ENCODE measurements around the gene PCDHGA8. TPM values are rescaled to one million over a fixed set of nuclear protein-coding genes. Genes with fewer than 3 reads are reported as not detected.
"Not testable (repeated sequence)": the region's sequence is repeated elsewhere in the genome, so short reads cannot be mapped to it uniquely, and the experiment has no call there.

Gene PCDHGA8
- total RNA-seq (2014; rRNA removed) = 0.26 and 0.75 TPM in 2 replicates
- 0.10 TPM for polyA plus RNA-seq (2012)

DNA sequence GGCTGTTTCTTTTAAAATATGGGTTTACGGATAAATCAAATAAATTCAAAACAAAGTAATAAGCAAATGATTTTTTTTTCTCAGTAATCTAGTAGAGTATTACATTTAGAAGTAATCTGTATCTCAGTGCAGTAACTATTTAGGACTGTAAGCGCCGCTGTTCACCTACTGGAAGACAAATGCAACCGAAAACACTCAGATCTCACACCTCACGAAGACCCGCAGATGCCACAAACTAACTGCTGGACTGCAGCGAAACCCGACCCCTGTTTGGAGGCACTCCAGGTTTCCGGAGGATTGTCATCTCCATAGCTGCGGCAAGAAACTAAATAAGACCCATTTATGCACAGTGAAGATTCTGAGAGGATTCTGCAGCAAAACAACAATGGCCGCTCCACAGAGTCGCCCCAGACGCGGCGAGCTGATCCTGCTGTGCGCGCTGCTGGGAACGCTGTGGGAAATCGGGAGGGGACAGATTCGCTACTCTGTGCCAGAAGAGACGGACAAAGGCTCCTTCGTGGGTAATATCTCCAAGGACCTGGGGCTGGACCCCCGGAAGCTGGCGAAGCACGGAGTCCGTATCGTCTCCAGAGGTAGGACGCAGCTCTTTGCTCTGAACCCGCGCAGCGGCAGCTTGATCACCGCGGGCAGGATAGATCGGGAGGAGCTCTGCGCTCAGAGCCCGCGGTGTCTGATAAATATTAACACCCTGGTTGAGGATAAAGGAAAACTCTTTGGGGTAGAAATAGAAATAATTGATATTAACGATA lies at the start of gene PCDHGA8:
Gene PCDHGA8 (plus strand): TSS at position 205 of the 770 bp plus-strand sequence. CDS start 181 bp downstream, at position 386.
- peak; percentile 20 for DNase-seq (ENCODE audit: low read depth)

DNA sequence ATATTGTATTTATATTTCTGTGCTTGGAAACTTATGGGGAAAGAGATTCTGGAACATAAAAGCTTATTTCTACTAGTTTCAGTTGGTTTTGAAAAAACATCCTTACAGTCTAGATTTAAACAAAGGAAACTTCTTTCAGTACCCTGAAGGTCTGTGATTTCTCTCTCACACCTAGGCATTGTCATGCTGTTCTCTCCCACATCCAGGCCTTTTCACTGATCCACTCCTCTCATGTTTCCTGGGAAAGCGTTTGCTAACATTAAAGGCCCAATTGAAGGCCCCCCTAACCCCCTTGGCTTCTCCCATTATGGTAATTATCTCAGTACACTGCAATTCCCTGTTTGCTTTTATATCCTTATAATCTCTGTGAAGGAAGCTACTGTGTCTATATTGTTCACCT lies 49.7 kb upstream of the PCDHGA8 start:
- DNase-seq (ENCODE audit: low read depth) = no peak

DNA sequence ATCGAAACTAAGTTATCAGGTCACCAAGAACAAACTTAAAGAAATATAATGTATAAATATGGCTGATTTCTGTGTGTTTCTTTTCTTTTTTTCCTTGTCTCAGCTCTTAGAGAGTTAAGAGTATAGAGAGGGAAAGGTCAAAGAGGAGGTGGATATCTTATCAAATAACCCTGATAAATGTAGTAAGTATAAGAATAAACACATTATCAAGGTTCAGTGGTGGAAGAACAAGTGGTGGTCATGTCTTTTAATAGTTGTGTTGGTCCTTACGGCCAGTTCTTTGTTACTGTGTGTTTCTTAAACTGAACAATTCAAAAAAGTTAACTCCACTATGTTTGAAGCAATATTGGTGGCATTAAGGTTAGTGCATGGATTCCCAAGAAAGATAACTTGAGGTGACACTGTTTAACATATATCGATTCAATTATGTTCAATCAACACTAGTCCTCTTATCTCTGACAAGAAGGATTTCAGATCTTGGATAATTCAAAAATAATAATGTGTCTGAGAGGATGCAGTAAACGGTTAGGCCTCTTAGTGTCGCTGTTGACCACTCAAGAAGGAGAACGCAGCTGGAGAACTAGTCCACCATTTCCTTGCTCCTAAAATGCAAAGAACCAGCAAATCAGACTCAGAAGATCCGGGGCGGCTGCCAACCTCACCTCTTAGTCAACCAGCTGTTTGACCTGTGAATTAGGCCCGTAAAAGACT lies 49.0 kb upstream of the PCDHGA8 start, which contains the start of gene PCDHGA3:
Gene PCDHGA3 (plus strand): TSS at position 588 of the 711 bp plus-strand sequence. CDS start 205 bp downstream, outside the sequence.
- DNase-seq (ENCODE audit: low read depth) = no peak

DNA sequence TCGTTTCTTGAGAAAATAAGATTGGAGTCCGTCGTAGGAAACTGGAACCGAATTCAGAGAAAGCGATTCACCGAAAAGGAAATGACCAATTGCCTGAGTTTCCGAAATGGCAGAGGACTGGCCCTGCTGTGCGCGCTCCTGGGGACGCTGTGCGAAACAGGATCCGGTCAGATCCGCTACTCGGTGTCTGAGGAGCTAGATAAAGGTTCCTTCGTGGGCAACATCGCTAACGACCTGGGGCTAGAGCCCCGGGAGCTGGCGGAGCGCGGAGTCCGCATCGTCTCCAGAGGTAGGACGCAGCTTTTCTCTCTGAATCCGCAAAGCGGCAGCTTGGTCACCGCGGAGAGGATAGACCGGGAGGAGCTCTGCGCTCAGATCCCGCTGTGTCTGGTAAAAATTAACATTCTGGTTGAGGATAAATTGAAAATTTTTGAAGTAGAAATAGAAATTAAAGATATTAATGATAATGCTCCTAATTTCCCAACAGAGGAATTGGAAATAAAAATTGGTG lies 48.4 kb upstream of the PCDHGA8 start:
- DNase-seq (ENCODE audit: low read depth) = no peak

DNA sequence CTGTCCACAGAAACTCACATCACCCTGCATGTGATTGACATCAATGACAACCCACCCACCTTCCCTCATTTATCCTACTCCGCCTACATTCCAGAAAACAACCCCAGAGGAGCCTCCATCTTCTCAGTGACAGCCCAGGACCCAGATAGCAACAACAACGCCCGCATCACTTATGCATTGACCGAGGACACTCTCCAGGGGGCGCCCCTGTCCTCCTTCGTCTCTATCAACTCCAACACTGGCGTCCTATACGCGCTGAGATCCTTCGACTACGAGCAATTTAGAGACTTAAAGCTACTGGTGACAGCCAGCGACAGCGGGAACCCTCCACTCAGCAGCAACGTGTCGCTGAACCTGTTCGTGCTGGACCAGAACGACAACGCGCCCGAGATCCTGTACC lies 47.1 kb upstream of the PCDHGA8 start:
- DNase-seq (ENCODE audit: low read depth) = no peak

DNA sequence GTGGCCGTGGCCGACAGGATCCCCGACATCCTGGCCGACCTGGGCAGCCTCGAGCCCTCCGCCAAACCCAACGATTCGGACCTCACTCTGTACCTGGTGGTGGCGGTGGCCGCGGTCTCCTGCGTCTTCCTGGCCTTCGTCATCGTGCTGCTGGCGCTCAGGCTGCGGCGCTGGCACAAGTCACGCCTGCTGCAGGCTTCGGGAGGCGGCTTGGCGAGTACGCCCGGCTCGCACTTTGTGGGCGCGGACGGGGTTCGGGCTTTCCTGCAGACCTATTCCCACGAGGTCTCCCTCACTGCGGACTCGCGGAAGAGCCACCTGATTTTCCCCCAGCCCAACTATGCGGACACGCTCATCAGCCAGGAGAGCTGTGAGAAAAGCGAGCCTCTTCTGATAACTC lies 46.4 kb upstream of the PCDHGA8 start:
- not testable (repeated sequence) for DNase-seq (ENCODE audit: low read depth)

DNA sequence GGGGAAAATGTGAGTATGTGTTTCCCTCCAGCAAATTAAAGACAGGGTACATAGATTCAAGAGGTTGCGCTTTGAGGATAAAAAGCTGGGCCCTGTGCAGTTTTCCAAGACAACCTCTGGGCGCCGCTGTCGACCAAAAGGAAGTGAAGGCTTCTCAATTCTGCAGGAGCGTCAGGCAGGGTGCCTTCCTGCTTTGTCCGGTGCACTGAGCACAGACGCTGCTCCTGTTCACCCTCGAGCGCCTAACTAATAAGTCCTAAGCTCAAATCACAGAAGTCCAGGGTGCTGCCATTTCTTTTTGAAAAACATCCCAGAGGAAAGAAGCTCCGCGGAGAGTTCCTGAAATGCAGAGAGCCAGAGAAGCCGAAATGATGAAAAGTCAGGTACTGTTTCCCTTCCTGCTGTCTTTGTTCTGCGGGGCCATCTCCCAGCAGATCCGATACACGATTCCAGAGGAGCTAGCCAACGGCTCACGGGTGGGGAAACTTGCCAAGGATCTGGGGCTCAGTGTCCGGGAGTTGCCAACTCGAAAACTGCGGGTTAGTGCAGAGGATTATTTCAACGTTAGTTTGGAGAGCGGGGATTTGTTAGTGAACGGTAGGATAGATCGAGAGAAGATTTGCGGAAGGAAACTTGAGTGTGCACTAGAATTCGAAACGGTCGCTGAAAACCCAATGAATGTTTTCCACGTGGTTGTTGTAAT lies 42.4 kb upstream of the PCDHGA8 start, which contains the start of gene PCDHGB1:
Gene PCDHGB1 (plus strand): TSS at position 183 of the 703 bp plus-strand sequence. CDS start 162 bp downstream, at position 345.
- DNase-seq (ENCODE audit: low read depth) = peak; percentile 74

DNA sequence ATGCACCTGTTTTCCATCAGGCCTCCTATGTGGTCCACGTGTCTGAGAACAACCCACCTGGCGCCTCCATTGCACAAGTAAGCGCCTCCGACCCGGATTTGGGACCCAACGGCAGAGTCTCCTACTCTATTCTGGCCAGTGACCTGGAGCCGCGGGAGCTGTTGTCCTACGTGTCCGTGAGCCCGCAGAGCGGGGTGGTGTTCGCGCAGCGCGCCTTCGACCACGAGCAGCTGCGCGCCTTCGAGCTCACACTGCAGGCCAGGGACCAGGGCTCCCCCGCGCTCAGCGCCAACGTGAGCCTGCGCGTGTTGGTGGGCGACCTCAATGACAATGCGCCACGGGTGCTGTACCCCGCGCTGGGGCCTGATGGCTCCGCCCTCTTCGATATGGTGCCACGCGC lies 40.8 kb upstream of the PCDHGA8 start:
- no peak for DNase-seq (ENCODE audit: low read depth)

DNA sequence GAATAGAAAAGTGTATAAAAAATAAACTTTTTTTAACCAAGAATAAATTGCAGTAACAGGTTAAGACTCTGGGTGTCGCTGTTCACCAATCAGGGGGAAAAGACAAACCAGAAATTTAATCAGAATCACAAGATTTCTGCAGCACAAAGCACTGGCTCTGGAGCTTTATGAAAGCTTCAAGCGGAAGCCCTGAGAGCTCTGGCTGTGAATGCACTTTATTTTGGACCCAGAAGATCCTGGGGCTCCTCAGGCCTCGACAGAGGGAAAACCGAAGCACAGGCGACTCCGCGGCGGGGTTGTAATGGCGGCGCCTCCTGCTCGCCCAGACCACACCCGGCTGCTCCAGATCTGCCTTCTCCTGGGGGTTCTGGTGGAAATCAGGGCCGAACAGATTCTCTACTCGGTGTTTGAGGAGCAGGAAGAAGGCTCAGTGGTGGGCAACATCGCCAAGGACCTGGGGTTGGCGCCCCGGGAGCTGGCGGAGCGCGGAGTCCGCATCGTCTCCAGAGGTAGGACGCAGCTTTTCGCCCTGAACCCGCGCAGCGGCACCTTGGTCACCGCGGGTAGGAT lies 37.4 kb upstream of the PCDHGA8 start, which contains the start of gene PCDHGA4:
Gene PCDHGA4 (plus strand): TSS at position 122 of the 570 bp plus-strand sequence. CDS start 87 bp downstream, at position 209.
- DNase-seq (ENCODE audit: low read depth) = peak; percentile 12

DNA sequence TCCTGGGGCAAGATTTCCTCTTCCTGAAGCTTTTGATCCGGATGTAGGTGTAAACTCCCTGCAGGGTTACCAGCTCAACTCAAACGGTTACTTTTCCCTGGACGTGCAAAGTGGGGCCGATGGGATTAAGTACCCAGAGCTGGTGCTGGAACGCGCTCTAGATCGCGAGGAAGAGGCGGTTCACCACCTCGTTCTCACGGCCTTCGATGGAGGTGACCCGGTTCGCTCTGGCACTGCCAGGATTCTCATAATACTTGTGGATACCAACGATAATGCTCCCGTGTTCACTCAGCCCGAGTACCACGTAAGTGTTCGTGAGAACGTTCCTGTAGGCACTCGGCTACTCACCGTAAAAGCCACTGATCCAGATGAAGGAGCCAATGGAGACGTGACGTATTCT lies 36.8 kb upstream of the PCDHGA8 start:
- DNase-seq (ENCODE audit: low read depth) = no peak

DNA sequence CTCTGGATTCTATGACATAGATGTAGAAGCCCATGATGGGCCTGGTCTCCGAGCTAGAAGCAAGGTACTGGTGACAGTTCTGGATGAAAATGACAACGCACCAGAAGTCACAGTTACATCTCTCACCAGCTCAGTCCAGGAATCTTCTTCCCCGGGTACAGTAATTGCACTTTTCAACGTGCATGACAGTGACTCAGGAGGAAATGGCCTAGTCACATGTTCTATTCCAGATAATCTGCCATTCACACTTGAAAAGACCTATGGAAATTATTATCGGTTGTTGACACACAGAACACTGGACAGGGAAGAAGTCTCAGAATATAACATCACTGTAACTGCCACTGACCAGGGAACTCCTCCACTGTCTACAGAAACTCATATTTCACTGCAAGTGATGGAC lies 36.3 kb upstream of the PCDHGA8 start:
- DNase-seq (ENCODE audit: low read depth) = no peak

DNA sequence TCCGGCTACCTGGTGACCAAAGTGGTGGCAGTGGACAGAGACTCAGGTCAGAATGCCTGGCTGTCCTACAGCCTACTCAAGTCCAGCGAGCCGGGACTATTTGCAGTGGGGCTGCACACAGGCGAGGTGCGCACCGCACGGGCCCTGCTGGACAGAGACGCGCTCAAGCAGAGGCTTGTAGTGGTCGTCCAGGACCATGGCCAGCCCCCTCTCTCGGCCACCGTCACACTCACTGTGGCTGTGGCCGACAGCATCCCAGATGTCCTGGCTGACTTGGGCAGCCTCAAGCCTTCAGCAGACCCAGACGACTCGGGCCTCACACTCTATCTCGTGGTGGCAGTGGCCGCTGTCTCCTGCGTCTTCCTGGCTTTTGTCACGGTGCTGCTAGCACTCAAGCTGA lies 35.5 kb upstream of the PCDHGA8 start:
- DNase-seq (ENCODE audit: low read depth) = no peak

DNA sequence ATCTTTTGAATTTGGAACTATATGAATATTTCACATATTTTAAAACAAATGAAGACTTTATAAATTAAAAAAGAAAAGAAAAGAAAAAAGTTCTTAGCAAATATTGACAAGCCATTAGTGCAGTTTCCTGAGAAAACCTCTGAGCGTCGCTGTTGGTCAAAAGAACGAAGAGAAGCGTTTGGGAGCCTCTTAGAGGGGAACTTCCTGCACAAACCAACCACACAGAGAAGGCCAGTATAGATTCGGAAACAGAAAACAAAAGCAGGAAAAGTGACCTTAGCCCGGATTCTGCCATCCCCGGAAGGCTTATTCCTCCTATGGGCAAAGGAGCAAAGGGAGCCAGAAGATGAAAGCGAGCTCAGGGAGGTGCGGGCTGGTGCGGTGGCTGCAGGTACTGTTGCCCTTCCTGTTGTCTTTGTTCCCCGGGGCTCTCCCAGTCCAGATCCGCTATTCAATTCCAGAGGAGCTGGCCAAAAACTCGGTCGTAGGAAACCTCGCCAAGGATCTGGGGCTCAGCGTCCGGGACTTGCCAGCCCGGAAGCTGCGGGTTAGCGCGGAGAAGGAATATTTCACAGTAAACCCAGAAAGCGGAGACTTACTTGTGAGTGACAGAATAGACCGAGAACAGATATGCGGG lies 32.5 kb upstream of the PCDHGA8 start, which contains the start of gene PCDHGB2:
Gene PCDHGB2 (plus strand): TSS at position 205 of the 637 bp plus-strand sequence. CDS start 142 bp downstream, at position 347.
- DNase-seq (ENCODE audit: low read depth) = peak; percentile 73

DNA sequence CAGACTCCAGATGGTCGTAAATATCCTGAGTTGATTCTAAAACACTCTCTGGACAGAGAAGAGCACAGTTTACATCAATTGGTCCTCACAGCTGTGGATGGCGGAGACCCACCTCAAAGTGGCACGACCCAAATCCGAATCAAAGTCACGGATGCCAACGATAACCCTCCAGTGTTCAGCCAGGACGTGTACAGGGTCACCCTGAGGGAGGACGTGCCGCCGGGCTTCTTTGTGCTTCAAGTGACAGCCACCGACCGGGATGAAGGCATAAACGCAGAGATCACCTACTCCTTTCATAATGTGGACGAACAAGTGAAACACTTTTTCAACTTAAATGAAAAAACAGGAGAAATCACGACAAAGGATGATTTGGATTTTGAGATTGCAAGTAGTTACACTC lies 31.7 kb upstream of the PCDHGA8 start:
- no peak for DNase-seq (ENCODE audit: low read depth)

DNA sequence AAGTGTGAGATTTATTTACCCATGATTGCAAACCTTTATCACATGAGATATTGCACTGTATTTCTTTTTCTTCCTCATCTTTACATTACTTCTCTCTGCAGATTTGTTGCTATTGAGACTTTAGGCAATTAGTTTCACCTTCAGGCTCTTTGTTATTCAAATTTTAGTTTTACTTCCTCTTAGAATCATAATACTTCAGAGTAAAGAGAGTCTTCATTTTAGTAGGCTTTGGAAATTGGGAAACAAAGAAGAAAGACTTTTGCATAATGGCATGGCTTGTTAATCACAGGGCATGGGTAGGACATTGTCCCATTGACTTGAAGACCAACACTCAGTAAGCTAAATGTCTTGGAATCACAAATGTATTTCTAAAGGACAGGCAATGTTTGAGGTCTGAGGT lies 29.7 kb upstream of the PCDHGA8 start:
- no peak for DNase-seq (ENCODE audit: low read depth)

DNA sequence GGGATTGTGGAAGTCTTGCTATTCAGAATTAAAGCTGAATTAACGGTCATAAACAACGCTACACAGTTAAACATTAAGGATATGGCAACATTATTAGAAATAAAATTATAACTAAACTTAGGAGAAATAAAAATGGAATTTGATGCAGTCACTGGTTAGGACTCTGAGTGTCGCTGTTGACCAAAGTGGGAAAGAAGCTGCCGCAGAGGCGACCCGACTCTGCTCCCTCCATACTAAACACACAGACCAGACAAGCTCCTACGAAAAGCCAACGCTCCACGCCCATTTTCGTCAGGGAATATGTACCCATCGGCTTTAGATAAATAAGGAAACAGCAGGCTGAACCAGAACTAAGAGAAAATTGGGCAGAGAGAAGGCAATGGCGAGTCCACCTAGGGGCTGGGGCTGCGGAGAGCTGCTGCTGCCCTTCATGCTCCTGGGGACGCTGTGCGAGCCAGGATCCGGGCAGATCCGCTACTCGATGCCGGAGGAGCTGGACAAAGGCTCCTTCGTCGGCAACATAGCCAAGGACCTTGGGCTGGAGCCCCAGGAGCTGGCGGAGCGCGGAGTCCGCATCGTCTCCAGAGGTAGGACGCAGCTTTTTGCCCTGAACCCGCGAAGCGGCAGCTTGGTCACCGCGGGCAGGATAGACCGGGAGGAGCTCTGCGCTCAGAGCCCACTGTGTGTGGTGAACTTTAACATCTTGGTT lies 28.3 kb upstream of the PCDHGA8 start, which contains the start of gene PCDHGA5:
Gene PCDHGA5 (plus strand): TSS at position 211 of the 709 bp plus-strand sequence. CDS start 169 bp downstream, at position 380.
- no peak for DNase-seq (ENCODE audit: low read depth)

DNA sequence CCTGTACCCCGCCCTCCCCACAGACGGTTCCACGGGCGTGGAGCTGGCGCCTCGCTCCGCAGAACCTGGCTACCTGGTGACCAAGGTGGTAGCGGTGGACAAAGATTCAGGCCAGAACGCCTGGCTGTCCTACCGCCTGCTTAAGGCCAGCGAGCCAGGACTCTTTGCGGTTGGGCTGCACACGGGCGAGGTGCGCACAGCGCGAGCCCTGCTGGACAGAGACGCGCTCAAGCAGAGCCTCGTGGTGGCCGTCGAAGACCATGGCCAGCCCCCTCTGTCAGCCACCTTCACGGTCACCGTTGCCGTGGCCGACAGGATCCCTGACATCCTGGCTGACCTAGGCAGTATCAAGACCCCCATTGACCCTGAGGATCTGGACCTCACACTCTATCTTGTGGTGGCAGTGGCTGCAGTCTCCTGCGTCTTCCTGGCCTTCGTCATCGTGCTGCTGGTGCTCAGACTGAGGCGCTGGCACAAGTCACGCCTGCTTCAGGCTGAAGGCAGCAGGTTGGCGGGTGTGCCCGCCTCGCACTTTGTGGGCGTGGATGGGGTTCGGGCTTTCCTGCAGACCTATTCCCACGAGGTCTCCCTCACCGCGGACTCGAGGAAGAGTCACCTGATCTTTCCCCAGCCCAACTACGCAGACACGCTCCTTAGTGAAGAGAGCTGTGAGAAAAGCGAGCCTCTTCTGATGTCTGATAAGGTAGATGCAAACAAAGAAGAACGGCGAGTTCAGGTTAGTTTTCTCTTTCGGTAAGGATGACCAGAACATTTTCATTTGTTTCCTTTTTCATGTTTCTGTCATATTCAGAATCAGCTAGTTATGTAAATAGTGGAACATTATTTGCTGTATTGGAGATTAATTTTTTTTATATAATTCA lies 26.2 kb upstream of the PCDHGA8 start:
- DNase-seq (ENCODE audit: low read depth) = no peak

DNA sequence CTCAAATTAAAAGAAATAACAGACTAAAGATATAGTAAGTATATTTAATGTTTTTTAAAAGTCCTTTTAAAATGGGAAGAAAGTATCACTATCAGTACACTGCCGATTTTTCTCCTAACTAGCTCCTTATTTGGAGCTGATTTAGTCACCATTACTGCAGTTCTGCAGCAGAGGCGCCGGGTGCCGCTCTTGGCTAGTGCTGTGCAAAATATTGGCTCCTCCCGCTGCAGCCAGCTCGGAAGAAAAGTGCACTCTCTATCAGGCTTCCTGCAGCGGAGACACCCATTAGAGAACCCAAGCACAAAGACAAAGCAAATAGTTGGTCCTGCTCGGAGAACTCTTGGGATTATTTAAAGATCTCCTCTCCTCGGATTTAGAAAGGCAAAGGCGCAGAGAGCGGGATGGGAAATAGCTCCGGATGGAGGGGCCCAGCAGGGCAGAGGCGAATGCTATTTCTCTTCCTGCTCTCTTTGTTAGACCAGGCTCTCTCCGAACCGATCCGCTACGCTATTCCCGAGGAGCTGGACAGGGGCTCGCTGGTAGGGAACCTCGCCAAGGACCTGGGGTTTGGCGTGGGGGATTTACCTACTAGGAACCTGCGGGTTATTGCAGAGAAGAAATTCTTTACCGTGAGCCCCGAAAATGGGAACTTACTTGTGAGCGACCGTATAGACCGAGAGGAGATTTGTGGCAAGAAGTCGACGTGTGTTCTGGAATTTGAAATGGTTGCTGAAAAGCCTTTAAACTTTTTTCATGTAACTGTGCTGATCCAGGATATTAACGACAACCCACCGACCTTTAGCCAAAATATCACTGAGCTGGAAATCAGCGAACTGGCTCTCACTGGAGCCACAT lies 22.2 kb upstream of the PCDHGA8 start, which contains the start of gene PCDHGB3:
Gene PCDHGB3 (plus strand): TSS at position 249 of the 855 bp plus-strand sequence. CDS start 153 bp downstream, at position 402.
- no peak for DNase-seq (ENCODE audit: low read depth)
